Esophagus squamous epithelium (tissue), 5 donors: ENCODE results near the gene MYO16. TPM values are rescaled to one million over a fixed set of nuclear protein-coding genes. Genes with fewer than 3 reads are reported as not detected.

Experiments used
- DNase-seq: peaks from one replicate; lab custom pipeline; 2025; lab: John Stamatoyannopoulos, UW
- H3K27ac ChIP-seq, 4 donors: fragments of 200-600 bp; sonication (generic); one replicate each; pipeline ENCODE4 v1.5.1; 2016 to 2019; ENCODE audit warnings: mild to moderate bottlenecking in 1 of 4
- H3K27me3 ChIP-seq, 4 donors: fragments of 200-600 bp; sonication (generic); 1 replicate in 3 of 4; 2 replicates in 1 of 4; pipeline versions ENCODE4 v1.5.1 to v1.6.0; 2017 to 2021; ENCODE audit warnings: antibody characterized with exemption in 1 of 4
- H3K36me3 ChIP-seq, 3 donors: fragments of 200-600 bp; sonication (generic); one replicate each; pipeline ENCODE4 v1.5.1; 2016 to 2019
- H3K4me1 ChIP-seq, 3 donors: fragments of 200-600 bp; sonication (generic); one replicate each; pipeline ENCODE4 v1.5.1; 2017 to 2019
- H3K4me3 ChIP-seq, 4 donors: fragments of 200-600 bp; sonication (generic); 1 replicate in 3 of 4; 2 replicates in 1 of 4; pipeline ENCODE4 v1.5.1; 2016 to 2019; ENCODE audit warnings: mild to moderate bottlenecking in 2 of 4, moderate library complexity in 1 of 4
- H3K9me3 ChIP-seq, 3 donors: fragments of 200-600 bp; sonication (generic); one replicate each; pipeline ENCODE4 v1.5.1; 2016 to 2019
- POLR2A ChIP-seq, 4 donors: fragments of 450-650 bp; IDR thresholded peaks; one replicate each; pipeline ENCODE4 v1.6.1; 2017; ENCODE audit warnings: antibody characterized with exemption in 4 of 4, mild to moderate bottlenecking in 4 of 4, moderate library complexity in 3 of 4
- WGBS, 2 donors: methylation state at CpG; one replicate each; pipeline ENCODE4 v1.1.5; 2018; 5-methylcytosine and 5-hydroxymethylcytosine counted together
- intact Hi-C: fragments of 100-400 bp; cut with DNase I; formaldehyde crosslinking; loops from one replicate; pipeline ENCODE4 v1.15.0; 2022
- total RNA-seq, 4 donors: library from RNA; depleted of rRNA; stranded (reverse); fragments of >200 nt; gene quantifications; one replicate each; pipeline ENCODE4 v1.1.0, GENCODE V29; 2016
- TF ChIP-seq, protein P1 (sequence below), 6 experiments: fragments of 450-650 bp in 4 of 6; fragments of 200-600 bp in 2 of 6; sonication (generic) in 2 of 6; IDR thresholded peaks; one replicate each; pipeline ENCODE4 v1.5.1; 2016 to 2019; ENCODE audit warnings: antibody characterized with exemption in 6 of 6, mild to moderate bottlenecking in 4 of 6, moderate library complexity in 4 of 6
- donor health status: DM: yes; HTN: yes; CAD: no.

The MYO16 gene
- total RNA-seq, 4 donors from 2014 or later = 0.09 to 2.1 TPM; not detected in 2

DNA sequence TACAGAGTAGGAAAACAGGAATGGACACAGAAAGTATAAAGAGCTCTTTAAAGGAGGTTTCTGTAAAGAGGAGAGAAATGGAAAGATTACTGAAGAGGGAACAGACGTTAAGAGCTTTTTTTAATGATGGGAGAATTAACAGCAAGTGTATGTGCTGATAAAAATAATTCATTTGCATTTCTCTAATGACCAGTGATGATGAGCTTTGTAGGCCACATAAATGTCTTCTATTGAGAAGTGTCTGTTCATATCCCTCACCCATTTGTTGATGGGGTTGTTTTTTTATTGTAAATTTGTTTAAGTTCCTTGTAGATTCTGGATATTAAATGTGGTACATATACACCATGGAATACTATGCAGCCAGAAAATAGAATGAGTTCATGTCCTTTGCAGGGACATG lies 40.0 kb downstream of the MYO16 start:
- WGBS, 2 donors = 33 to 35% methylated on average over 1 of the region's 1 CpG
- DNase-seq = no peak
- H3K4me1 ChIP-seq = no peaks in the 10 kb centered on the region
- intact Hi-C loops = no loop called here
- H3K4me3 ChIP-seq = no peak overlapping the region
- H3K27me3 ChIP-seq = no peaks in the 10 kb centered on the region
- no peaks in the 10 kb centered on the region for H3K36me3 ChIP-seq
- H3K9me3 ChIP-seq = peaks cover 0 to 15% (median 14%) of the 10 kb centered on the region in 3 donors
- H3K27ac ChIP-seq = no peak overlapping the region
- TF ChIP-seq, protein P1, sequence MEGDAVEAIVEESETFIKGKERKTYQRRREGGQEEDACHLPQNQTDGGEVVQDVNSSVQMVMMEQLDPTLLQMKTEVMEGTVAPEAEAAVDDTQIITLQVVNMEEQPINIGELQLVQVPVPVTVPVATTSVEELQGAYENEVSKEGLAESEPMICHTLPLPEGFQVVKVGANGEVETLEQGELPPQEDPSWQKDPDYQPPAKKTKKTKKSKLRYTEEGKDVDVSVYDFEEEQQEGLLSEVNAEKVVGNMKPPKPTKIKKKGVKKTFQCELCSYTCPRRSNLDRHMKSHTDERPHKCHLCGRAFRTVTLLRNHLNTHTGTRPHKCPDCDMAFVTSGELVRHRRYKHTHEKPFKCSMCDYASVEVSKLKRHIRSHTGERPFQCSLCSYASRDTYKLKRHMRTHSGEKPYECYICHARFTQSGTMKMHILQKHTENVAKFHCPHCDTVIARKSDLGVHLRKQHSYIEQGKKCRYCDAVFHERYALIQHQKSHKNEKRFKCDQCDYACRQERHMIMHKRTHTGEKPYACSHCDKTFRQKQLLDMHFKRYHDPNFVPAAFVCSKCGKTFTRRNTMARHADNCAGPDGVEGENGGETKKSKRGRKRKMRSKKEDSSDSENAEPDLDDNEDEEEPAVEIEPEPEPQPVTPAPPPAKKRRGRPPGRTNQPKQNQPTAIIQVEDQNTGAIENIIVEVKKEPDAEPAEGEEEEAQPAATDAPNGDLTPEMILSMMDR (IDR thresholded peaks at IDR 0.05) = no peak
- no peak for TF ChIP-seq POLR2A (IDR thresholded peaks at IDR 0.05)

DNA sequence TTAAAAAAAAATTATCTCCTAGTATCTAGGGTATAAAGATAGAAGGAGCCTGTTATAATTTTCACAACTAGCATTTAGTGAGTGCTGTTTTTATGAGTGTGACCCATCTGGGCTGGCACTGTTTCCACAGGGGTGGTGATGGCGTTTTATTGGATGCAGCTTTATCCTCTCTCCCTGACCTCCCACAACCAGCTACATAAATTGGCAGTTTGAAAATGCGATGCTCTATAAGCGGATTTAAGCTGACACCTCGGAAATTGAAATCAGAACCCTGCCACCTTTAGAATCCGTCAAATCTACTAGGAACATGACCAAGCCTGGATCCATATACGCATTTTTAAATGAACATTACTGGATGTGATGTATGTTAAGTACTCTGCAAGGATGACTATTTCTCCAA lies 44.9 kb downstream of the MYO16 start:
- intact Hi-C loops = no loop called here
- WGBS, 2 donors = 73 to 78% methylated on average over 6 of the region's 6 CpGs

DNA sequence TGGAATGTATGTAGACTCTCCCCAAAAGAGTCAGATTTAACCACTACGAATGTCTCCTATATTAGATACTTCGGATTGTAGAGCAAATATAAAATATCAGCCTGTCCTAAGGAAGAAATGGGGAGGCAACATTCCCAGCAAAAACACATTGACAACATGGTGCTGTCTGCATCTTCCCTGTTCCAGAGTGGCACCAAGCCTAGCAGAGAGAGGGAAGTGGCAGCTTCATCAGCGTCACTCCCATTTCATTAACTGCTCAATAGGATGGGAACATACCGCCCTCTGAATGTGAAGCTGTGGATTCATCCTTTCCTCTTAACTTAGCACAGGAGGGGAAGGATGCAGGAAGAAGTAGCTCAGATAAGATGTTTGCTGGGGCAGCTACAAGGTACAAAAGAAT lies 45.4 kb downstream of the MYO16 start:
- no peaks in the 10 kb centered on the region for H3K36me3 ChIP-seq
- WGBS, 2 donors = 66 to 70% methylated on average over 4 of the region's 4 CpGs
- H3K9me3 ChIP-seq = peaks cover 0 to 7% (median 0%) of the 10 kb centered on the region in 3 donors
- no peak overlapping the region for H3K27ac ChIP-seq
- H3K4me1 ChIP-seq = no peaks in the 10 kb centered on the region
- DNase-seq = no peak
- intact Hi-C loops = no loop called here
- TF ChIP-seq, protein P1 (IDR thresholded peaks at IDR 0.05) = no peak
- no peak for TF ChIP-seq POLR2A (IDR thresholded peaks at IDR 0.05)
- H3K4me3 ChIP-seq = no peak overlapping the region
- no peaks in the 10 kb centered on the region for H3K27me3 ChIP-seq

More for the DNA sequence above, 44.9 kb downstream of the MYO16 start:
- DNase-seq = no peak
- H3K4me3 ChIP-seq = no peak overlapping the region
- H3K27ac ChIP-seq = no peak overlapping the region
- TF ChIP-seq, protein P1 (IDR thresholded peaks at IDR 0.05) = no peak
- no peak for TF ChIP-seq POLR2A (IDR thresholded peaks at IDR 0.05)
- H3K27me3 ChIP-seq = no peaks in the 10 kb centered on the region
- no peaks in the 10 kb centered on the region for H3K36me3 ChIP-seq
- H3K4me1 ChIP-seq = no peaks in the 10 kb centered on the region
- H3K9me3 ChIP-seq = peaks cover 0 to 8% (median 2%) of the 10 kb centered on the region in 3 donors

DNA sequence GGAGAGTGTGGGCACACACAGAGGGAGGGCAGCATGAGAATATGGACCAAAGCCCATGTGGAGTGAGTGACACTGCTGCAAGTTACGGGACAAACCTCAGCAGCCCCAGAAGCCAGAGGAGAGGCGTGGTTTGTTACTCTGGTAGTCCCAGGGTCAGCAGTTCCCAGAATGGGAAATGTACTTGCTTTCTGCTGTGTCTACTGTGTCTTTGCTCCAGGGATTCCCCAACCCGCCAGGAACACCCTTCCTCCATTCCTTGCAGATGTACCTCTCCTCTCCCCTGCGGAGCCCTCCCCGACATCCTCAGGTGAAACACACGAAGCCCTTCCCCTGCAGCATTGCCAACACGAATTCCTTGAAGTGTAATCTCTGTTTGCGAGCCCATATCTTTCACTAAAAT lies 47.2 kb downstream of the MYO16 start:
- no peaks in the 10 kb centered on the region for H3K9me3 ChIP-seq
- no peaks in the 10 kb centered on the region for H3K27me3 ChIP-seq
- no peak overlapping the region for H3K4me3 ChIP-seq
- no peaks in the 10 kb centered on the region for H3K4me1 ChIP-seq
- 63 to 66% methylated on average over 7 to 8 of the region's 8 CpGs for WGBS, 2 donors
- TF ChIP-seq, protein P1 (IDR thresholded peaks at IDR 0.05) = no peak
- TF ChIP-seq POLR2A (IDR thresholded peaks at IDR 0.05) = no peak
- no peak for DNase-seq
- no peaks in the 10 kb centered on the region for H3K36me3 ChIP-seq
- intact Hi-C loops = no loop called here
- no peak overlapping the region for H3K27ac ChIP-seq

DNA sequence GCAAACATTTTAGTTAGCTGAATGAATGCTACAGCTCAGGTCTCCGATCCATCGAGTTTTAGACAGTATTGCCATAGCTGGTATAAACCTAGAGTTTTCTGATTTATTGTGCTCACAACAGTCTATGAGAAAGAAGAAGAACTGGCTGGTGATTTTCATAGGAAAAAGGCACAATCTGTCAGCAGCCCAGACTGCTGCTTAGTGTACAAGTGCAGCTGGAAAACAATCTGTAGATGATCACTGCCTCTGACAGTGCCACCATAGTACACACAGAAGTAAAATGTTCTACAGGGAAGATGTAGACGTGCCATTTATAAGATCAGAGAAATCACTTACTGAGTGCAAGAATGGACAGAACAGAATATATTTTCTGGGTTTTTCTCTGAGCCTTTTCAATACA lies 48.4 kb downstream of the MYO16 start:
- TF ChIP-seq, protein P1 (IDR thresholded peaks at IDR 0.05) = no peak
- TF ChIP-seq POLR2A (IDR thresholded peaks at IDR 0.05) = no peak
- intact Hi-C loops = no loop called here
- Histone ChIP-seq H3K4me3 (no peak overlapping the region), H3K36me3 (no peaks in the 10 kb centered on the region), H3K9me3 (no peaks in the 10 kb centered on the region), H3K27ac (no peak overlapping the region), H3K27me3 (no peaks in the 10 kb centered on the region), H3K4me1 (no peaks in the 10 kb centered on the region)
- no peak for DNase-seq
- 72 to 86% methylated on average over 3 of the region's 3 CpGs for WGBS, 2 donors
